Mesothelial cell of epicardium (in vitro differentiated cells): ENCODE data around the gene TCEAL4. TPM values are rescaled to one million over a fixed set of nuclear protein-coding genes. Genes with fewer than 3 reads are reported as not detected.
"Not testable (repeated sequence)": the region's sequence is repeated elsewhere in the genome, so short reads cannot be mapped to it uniquely, and the experiment has no call there.

Source experiments
- DNase-seq, 2 experiments: peaks; one replicate each; pipeline ENCODE4 v3.0.0; 2021; ENCODE audit warnings: low spot score in 2 of 2; ENCODE audit not compliant: unreplicated experiment in 2 of 2
- H3K27ac Mint-ChIP-seq: 2 replicates; pipeline ENCODE4 v1.8.0; 2021; ENCODE audit warnings: mixed read lengths
- H3K27me3 Mint-ChIP-seq: 2 replicates; pipeline ENCODE4 v1.8.0; 2021; ENCODE audit warnings: low read depth, mixed read lengths
- H3K36me3 Mint-ChIP-seq: 2 replicates; pipeline ENCODE4 v1.8.0; 2021; ENCODE audit warnings: mixed read lengths
- H3K4me1 Mint-ChIP-seq: 2 replicates; pipeline ENCODE4 v1.8.0; 2021; ENCODE audit warnings: mixed read lengths
- H3K4me3 Mint-ChIP-seq: 2 replicates; pipeline ENCODE4 v1.8.0; 2021; ENCODE audit warnings: mild to moderate bottlenecking, moderate library complexity, mixed read lengths
- H3K9me3 Mint-ChIP-seq: 2 replicates; pipeline ENCODE4 v1.8.0; 2021; ENCODE audit warnings: mixed read lengths
- total RNA-seq: library from RNA; stranded (reverse); gene quantifications from 3 replicates; pipeline ENCODE4 v1.2.1, GENCODE V29; 2021
- TF ChIP-seq, protein P1 (sequence below): fragments of 200-600 bp; sonication (generic); IDR thresholded peaks from one replicate; pipeline ENCODE4 v1.5.0; 2021; ENCODE audit warnings: antibody characterized with exemption; ENCODE audit not compliant: unreplicated experiment

Gene TCEAL4
- total RNA-seq, 1 donor from 2014 or later = 59.8 TPM

DNA sequence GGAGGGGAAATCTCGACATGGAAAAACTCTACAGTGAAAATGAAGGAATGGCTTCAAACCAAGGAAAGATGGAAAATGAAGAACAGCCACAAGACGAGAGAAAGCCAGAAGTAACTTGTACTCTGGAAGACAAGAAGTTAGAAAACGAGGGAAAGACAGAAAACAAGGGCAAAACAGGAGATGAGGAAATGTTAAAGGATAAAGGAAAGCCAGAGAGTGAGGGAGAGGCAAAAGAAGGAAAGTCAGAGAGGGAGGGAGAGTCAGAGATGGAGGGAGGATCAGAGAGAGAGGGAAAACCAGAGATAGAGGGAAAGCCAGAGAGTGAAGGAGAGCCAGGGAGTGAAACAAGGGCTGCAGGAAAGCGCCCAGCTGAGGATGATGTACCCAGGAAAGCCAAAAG is 1.3 kb downstream of the TCEAL4 start:
- TF ChIP-seq, protein P1, sequence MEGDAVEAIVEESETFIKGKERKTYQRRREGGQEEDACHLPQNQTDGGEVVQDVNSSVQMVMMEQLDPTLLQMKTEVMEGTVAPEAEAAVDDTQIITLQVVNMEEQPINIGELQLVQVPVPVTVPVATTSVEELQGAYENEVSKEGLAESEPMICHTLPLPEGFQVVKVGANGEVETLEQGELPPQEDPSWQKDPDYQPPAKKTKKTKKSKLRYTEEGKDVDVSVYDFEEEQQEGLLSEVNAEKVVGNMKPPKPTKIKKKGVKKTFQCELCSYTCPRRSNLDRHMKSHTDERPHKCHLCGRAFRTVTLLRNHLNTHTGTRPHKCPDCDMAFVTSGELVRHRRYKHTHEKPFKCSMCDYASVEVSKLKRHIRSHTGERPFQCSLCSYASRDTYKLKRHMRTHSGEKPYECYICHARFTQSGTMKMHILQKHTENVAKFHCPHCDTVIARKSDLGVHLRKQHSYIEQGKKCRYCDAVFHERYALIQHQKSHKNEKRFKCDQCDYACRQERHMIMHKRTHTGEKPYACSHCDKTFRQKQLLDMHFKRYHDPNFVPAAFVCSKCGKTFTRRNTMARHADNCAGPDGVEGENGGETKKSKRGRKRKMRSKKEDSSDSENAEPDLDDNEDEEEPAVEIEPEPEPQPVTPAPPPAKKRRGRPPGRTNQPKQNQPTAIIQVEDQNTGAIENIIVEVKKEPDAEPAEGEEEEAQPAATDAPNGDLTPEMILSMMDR = no peak
- no peak for DNase-seq
- no peaks in the 10 kb centered on the region for H3K27me3 Mint-ChIP-seq
- H3K36me3 Mint-ChIP-seq = no peaks in the 10 kb centered on the region
- H3K27ac Mint-ChIP-seq = peak overlapping the region; percentile 92
- peak overlapping the region; percentile 90 for H3K4me3 Mint-ChIP-seq
- H3K4me1 Mint-ChIP-seq = peaks cover 14% of the 10 kb centered on the region
- H3K9me3 Mint-ChIP-seq = peaks cover 26% of the 10 kb centered on the region

- H3K4me3 Mint-ChIP-seq, H3K27me3 Mint-ChIP-seq, DNase-seq, H3K4me1 Mint-ChIP-seq, H3K27ac Mint-ChIP-seq: not testable (repeated sequence)
- H3K9me3 Mint-ChIP-seq = peaks cover 23% of the 10 kb centered on the region
- H3K36me3 Mint-ChIP-seq = peaks cover 24% of the 10 kb centered on the region
Observed at GRCh38 chrX:103592295-103592694, 7.0 kb downstream of the TCEAL4 start.

DNA sequence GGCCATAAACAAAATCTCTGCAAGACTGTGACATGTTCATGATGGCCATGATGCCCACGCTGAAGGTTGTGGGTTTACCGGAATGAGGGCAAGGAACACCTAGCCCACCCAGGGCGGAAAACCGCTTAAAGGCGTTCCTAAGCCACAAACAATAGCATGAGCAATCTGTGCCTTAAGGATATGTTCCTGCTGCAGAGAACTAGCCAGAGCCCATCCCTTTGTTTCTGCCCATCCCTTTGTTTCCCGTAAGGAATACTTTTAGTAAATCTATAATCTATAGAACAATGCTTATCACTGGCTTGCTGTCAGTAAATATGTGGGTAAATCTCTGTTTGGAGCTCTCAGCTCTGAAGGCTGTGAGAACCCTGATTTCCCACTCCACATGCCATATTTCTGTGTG is 9.9 kb downstream of the TCEAL4 start:
- not testable (repeated sequence) for H3K4me1 Mint-ChIP-seq, H3K4me3 Mint-ChIP-seq, H3K27me3 Mint-ChIP-seq, DNase-seq, H3K27ac Mint-ChIP-seq
- Mint-ChIP-seq H3K36me3 (peaks cover 24% of the 10 kb centered on the region), H3K9me3 (peaks cover 23% of the 10 kb centered on the region)

GRCh38 chrX:103607364-103608305 is 22.3 kb downstream of the TCEAL4 start, which contains the start of gene TCEAL3:
Gene TCEAL3 (plus strand): TSS chrX:103607963. CDS start chrX:103609065, 1,102 bp downstream.
- TF ChIP-seq, protein P1 = no peak
- H3K4me1 Mint-ChIP-seq = peaks cover 6% of the 10 kb centered on the region
- H3K27me3 Mint-ChIP-seq = no peaks in the 10 kb centered on the region
- DNase-seq = peak in 1 of 2 experiments; percentile 51
- H3K27ac Mint-ChIP-seq = peak within 1 kb of the TSS; percentile 76
- H3K36me3 Mint-ChIP-seq = no peaks in the 10 kb centered on the region
- H3K4me3 Mint-ChIP-seq = peak within 1 kb of the TSS; percentile 76
- H3K9me3 Mint-ChIP-seq = peaks cover 16% of the 10 kb centered on the region

DNA sequence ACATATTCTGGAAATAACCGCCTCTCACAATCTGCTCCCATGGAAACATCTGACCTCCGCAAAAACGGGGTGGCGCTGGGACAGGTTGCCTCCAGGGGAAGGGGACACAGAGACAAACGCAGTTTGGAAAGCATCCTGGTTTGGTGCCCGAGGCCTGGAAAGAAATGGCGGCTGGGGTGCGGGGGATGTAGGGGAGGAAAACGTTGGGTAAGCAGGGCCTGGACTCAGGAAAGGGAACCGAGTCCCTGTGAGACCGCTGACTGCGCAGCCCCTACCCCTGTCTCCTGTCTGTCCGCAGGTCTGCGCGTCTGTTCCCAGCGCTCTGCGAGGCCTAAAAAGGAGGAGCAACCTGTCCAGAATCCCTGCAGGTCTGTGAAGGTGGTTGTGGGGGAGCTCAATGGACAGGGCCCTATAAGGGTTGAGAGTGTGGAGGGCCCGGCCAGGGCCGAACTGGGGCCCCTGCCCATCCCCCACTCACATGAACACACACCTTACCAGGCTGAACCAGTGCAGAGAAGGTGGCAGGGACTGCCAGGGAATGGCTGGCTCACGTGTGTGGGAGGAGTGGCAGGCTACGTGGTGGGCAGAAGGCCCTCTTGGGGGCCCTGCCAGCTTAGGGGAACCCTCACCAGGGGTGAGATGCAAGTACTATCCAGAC is 23.1 kb downstream of the TCEAL4 start:
- no peaks in the 10 kb centered on the region for H3K36me3 Mint-ChIP-seq
- no peak for DNase-seq
- peaks cover 6% of the 10 kb centered on the region for H3K4me1 Mint-ChIP-seq
- peak overlapping the region; percentile 76 for H3K4me3 Mint-ChIP-seq
- TF ChIP-seq, protein P1 = no peak
- peaks cover 13% of the 10 kb centered on the region for H3K9me3 Mint-ChIP-seq
- H3K27me3 Mint-ChIP-seq = no peaks in the 10 kb centered on the region
- peak overlapping the region; percentile 76 for H3K27ac Mint-ChIP-seq

DNA sequence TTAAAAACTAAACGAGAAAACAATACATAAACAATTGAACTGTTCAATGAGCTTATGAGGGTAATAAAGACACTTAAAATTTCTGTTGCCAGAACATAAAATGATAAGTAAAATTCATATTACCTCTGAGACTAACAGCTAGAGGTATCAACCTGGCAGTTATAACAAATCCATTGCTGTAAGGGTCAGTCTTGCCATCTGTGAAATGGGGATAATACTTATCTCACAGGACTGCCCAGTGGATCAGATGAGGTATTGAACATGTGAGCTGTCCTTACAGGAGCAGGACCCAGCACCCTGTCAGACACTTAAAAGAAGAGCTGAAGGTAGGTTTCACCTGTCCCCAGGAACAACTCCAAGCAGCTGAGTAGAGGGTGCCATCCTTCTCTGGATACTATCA is 25.0 kb downstream of the TCEAL4 start:
- no peaks in the 10 kb centered on the region for H3K36me3 Mint-ChIP-seq
- no peak overlapping the region for H3K27ac Mint-ChIP-seq
- H3K27me3 Mint-ChIP-seq = no peaks in the 10 kb centered on the region
- peaks cover 6% of the 10 kb centered on the region for H3K4me1 Mint-ChIP-seq
- TF ChIP-seq, protein P1 = no peak
- no peak for DNase-seq
- peak overlapping the region; percentile 9 for H3K4me3 Mint-ChIP-seq
- H3K9me3 Mint-ChIP-seq = peaks cover 16% of the 10 kb centered on the region
